DOHH2 (cell line): ENCODE data around the gene ACP6.

Experiments used
- EZH2phosphoT487 ChIP-seq: fragments of 200-600 bp; sonication (generic); IDR thresholded peaks from 2 replicates; pipeline ENCODE4 v1.6.1; 2017; ENCODE audit warnings: borderline replicate concordance, mild to moderate bottlenecking, antibody characterized with exemption, low read length, moderate library complexity, mixed read lengths
- TF ChIP-seq, protein P1 (sequence below): fragments of 200-600 bp; sonication (generic); IDR thresholded peaks from one replicate; pipeline ENCODE4 v1.5.1; 2014; ENCODE audit warnings: antibody characterized with exemption, mild to moderate bottlenecking, low read depth, low read length; ENCODE audit not compliant: poor library complexity, severe bottlenecking

- TF ChIP-seq, protein P1, sequence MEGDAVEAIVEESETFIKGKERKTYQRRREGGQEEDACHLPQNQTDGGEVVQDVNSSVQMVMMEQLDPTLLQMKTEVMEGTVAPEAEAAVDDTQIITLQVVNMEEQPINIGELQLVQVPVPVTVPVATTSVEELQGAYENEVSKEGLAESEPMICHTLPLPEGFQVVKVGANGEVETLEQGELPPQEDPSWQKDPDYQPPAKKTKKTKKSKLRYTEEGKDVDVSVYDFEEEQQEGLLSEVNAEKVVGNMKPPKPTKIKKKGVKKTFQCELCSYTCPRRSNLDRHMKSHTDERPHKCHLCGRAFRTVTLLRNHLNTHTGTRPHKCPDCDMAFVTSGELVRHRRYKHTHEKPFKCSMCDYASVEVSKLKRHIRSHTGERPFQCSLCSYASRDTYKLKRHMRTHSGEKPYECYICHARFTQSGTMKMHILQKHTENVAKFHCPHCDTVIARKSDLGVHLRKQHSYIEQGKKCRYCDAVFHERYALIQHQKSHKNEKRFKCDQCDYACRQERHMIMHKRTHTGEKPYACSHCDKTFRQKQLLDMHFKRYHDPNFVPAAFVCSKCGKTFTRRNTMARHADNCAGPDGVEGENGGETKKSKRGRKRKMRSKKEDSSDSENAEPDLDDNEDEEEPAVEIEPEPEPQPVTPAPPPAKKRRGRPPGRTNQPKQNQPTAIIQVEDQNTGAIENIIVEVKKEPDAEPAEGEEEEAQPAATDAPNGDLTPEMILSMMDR = no peak
- TF ChIP-seq EZH2phosphoT487 = no peak
These were observed 46.9 kb upstream of the ACP6 start for GRCh38 chr1:147717051-147717705.
